KMS-11 (cell line): Measurements from ENCODE around the gene DNAJC4.
A peak's percentile ranks its signal among the peaks of the same experiment; 100 is the strongest.

Source experiments
- H2AFZ ChIP-seq: fragments of 200-600 bp; sonication (generic); 2 replicates; pipeline ENCODE4 v1.6.1; 2016; ENCODE audit warnings: antibody characterized with exemption, mixed run types, low read depth
- H3K27ac ChIP-seq: fragments of 200-600 bp; sonication (generic); 2 replicates; pipeline ENCODE4 v1.6.1; 2016; ENCODE audit warnings: mild to moderate bottlenecking, mixed run types
- H3K27me3 ChIP-seq: fragments of 200-600 bp; sonication (generic); 2 replicates; pipeline ENCODE4 v1.6.1; 2017; ENCODE audit warnings: mild to moderate bottlenecking, low read depth, mixed run types, moderate library complexity; ENCODE audit not compliant: insufficient read depth
- H3K36me3 ChIP-seq: fragments of 200-600 bp; sonication (generic); 2 replicates; pipeline ENCODE4 v1.6.1; 2017; ENCODE audit warnings: mild to moderate bottlenecking, mixed run types; ENCODE audit not compliant: insufficient read depth
- H3K4me1 ChIP-seq: fragments of 200-600 bp; sonication (generic); 2 replicates; pipeline ENCODE4 v1.6.1; 2016; ENCODE audit warnings: mild to moderate bottlenecking, low read depth, mixed run types; ENCODE audit not compliant: poor library complexity, severe bottlenecking
- H3K4me2 ChIP-seq: fragments of 200-600 bp; sonication (generic); 2 replicates; pipeline ENCODE4 v1.7.0; 2016; ENCODE audit warnings: mild to moderate bottlenecking, mixed run types
- H3K4me3 ChIP-seq: fragments of 200-600 bp; sonication (generic); IDR thresholded peaks from 2 replicates; pipeline ENCODE4 v1.6.1; 2017; ENCODE audit warnings: low read depth, low read length, mixed read lengths; ENCODE audit not compliant: insufficient read depth
- H3K79me2 ChIP-seq: fragments of 200-600 bp; sonication (generic); 2 replicates; pipeline ENCODE4 v1.6.1; 2016; ENCODE audit warnings: low read depth, mixed run types; ENCODE audit not compliant: insufficient read depth
- H3K9ac ChIP-seq: fragments of 200-600 bp; sonication (generic); 2 replicates; pipeline ENCODE4 v1.6.1; 2016; ENCODE audit warnings: mild to moderate bottlenecking, mixed run types
- H4K20me1 ChIP-seq: fragments of 200-600 bp; sonication (generic); 2 replicates; pipeline ENCODE4 v1.6.1; 2016; ENCODE audit warnings: mild to moderate bottlenecking, mixed run types; ENCODE audit not compliant: insufficient read depth
- TF ChIP-seq, protein P1 (sequence below): fragments of 200-600 bp; sonication (generic); conservative IDR thresholded peaks from 2 replicates; pipeline ENCODE4 v1.6.1; 2017; ENCODE audit warnings: low read depth, mild to moderate bottlenecking, antibody characterized with exemption, low read length, moderate library complexity, mixed read lengths

Gene DNAJC4, protein sequence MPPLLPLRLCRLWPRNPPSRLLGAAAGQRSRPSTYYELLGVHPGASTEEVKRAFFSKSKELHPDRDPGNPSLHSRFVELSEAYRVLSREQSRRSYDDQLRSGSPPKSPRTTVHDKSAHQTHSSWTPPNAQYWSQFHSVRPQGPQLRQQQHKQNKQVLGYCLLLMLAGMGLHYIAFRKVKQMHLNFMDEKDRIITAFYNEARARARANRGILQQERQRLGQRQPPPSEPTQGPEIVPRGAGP

DNA sequence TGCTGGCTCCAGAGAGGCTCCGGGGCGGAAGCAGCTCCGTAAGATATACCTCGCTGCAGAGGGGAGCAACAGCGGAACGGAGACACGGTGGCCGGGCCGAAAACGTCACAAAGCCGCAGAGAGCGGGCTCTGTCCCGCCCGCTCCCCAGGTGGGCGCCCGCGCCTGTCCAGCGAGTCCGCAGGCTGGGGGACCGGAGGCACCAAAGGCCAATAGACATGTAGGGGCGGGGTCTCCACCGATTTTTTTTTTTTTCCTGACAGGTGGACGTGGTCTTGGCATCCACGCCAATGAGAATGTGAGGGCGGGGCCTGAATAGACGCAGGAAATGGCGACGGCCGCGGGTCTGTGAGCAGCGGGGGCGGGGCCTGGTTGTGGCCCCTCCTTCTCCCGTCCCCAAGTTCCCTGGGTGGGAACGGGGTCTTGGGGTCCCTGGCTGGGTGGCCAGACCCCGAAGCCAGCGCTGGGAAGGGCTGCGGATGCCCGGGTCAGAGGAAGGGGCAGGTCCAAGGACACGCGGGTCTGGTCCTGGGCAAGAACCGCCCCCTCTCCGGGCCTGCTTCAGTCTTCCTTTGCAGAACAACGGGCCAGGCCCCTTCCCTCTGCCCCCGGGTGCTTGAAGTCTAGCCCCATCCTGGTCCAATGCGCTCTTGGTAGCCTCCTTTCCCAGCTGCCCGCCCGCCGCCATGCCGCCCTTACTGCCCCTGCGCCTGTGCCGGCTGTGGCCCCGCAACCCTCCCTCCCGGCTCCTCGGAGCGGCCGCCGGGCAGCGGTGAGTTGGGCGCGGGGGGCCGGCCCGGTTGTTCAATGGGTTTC is at the start of gene DNAJC4:
TSS of gene DNAJC4 (plus strand) at position 378 of the 814 bp plus-strand sequence. CDS start at position 685, 307 bp downstream.
- Histone ChIP-seq H3K79me2 (no peaks in the 10 kb centered on the region), H3K4me2 (peak within 1 kb of the TSS; percentile 76), H3K4me1 (peaks cover 32% of the 10 kb centered on the region), H3K27me3 (no peaks in the 10 kb centered on the region), H3K4me3 (no peak within 1 kb of the TSS), H3K9ac (peak within 1 kb of the TSS; percentile 38; the same call in 1 of the 2 replicates), H2AFZ (peak within 1 kb of the TSS; percentile 70), H4K20me1 (no peaks in the 10 kb centered on the region), H3K36me3 (no peaks in the 10 kb centered on the region), H3K27ac (peak within 1 kb of the TSS; percentile 8; the same call in 1 of the 2 replicates)
- TF ChIP-seq, protein P1, sequence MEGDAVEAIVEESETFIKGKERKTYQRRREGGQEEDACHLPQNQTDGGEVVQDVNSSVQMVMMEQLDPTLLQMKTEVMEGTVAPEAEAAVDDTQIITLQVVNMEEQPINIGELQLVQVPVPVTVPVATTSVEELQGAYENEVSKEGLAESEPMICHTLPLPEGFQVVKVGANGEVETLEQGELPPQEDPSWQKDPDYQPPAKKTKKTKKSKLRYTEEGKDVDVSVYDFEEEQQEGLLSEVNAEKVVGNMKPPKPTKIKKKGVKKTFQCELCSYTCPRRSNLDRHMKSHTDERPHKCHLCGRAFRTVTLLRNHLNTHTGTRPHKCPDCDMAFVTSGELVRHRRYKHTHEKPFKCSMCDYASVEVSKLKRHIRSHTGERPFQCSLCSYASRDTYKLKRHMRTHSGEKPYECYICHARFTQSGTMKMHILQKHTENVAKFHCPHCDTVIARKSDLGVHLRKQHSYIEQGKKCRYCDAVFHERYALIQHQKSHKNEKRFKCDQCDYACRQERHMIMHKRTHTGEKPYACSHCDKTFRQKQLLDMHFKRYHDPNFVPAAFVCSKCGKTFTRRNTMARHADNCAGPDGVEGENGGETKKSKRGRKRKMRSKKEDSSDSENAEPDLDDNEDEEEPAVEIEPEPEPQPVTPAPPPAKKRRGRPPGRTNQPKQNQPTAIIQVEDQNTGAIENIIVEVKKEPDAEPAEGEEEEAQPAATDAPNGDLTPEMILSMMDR, result no peak

DNA sequence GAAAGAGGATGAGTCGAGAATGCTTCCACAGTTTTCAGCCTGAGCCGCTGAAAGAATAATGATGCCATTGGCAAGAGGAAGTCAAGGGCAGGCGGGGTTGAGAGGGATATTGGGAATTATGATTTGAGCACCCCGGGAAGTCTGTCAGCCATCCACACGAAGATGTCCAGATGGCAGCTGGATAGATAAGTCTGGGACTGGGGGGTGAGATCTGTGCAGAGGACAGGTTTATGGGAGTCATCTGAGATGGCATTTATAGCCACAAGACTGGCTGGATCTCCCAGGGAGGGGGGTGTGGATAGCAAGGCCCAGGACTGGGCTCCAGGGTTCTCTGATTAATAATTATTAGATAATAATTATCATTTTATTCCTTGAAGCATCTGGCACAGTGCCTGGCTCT is 49.5 kb upstream of the DNAJC4 start:
- Histone ChIP-seq H4K20me1 (no peaks in the 10 kb centered on the region), H3K4me3 (no peak overlapping the region), H3K4me1 (peaks cover 36% of the 10 kb centered on the region), H3K4me2 (peak overlapping the region; percentile 47; the same call in 1 of the 2 replicates), H3K27me3 (no peaks in the 10 kb centered on the region), H3K27ac (peak overlapping the region; percentile 34; the same call in 1 of the 2 replicates), H2AFZ (no peak overlapping the region), H3K9ac (no peak overlapping the region), H3K36me3 (no peaks in the 10 kb centered on the region), H3K79me2 (peaks cover 27% of the 10 kb centered on the region; the same call in 1 of the 2 replicates)
- TF ChIP-seq, protein P1, result no peak

DNA sequence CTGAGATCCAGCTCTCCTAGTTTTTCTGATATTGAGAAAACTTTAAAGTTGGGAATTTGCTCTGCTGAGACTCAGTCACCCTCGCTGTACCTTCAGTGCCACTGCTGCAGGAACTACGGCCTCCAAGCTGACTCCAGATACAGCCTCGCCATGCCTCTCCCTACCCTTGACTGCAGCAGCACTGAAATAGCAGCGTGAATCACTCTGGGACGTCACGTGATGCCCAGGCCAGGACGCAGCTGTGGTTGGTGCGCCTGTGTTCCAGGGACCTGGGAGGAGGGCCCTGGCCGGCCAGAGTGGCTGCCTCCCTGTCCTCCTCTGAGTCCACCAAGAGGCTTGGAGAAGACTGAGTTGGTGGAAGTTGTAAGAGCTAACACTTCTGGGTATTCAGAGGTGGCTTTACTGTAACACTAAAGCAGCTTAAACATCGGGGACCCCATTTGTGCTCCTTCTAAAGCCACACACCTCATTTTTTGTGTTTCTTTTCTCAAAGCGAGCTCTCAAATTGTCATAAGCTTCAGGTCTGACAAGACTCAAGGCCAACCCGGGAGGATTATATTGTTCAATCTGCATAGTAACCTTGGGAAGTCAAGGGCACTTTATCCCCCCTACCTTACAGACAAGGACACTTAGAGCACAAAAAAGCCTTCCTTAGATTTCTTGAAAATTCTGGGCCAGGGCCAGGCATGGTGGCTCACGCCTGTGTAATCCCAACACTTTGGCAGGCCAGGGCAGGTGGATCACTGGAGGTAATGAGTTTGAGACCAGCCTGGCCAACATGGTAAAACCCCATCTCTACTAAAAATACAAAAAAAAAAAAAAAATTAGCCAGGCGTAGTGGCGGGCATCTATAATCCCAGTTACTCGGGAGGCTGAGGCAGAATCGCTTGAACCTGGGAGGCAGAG is 48.6 kb upstream of the DNAJC4 start:
- peaks cover 27% of the 10 kb centered on the region; the same call in 1 of the 2 replicates for H3K79me2 ChIP-seq
- H3K4me3 ChIP-seq, result no peak overlapping the region
- peaks cover 36% of the 10 kb centered on the region for H3K4me1 ChIP-seq
- no peak overlapping the region for H3K9ac ChIP-seq
- H3K27me3 ChIP-seq, result no peaks in the 10 kb centered on the region
- no peak overlapping the region; the same call in 1 of the 2 replicates for H2AFZ ChIP-seq
- no peaks in the 10 kb centered on the region for H3K36me3 ChIP-seq
- no peaks in the 10 kb centered on the region for H4K20me1 ChIP-seq
- TF ChIP-seq, protein P1, result no peak
- H3K4me2 ChIP-seq, result peak overlapping the region; percentile 47
- H3K27ac ChIP-seq, result peak overlapping the region; percentile 34

DNA sequence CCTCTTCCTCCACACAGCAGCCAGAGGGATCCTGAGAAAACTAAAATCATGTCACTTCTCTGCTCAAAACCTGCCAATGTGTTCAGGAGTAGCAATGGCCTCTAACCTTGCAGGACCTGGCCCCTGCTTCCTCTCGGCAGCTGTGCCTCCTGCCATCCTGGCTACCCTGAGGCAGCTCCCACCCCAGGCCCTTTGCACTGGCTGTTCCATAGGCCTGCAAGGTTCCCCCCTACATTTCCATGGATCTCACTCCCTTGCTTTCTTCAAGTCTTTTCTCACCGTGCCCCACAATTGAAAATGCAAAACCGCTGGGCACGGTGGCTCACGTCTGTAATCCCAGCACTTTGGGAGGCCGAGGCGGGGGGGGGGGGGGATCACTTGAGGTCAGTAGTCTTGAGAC is 46.5 kb upstream of the DNAJC4 start:
- Histone ChIP-seq H3K4me1 (peaks cover 36% of the 10 kb centered on the region), H3K27me3 (no peaks in the 10 kb centered on the region), H3K36me3 (peaks cover 8% of the 10 kb centered on the region; the same call in 1 of the 2 replicates), H3K27ac (peak overlapping the region; percentile 82; the same call in 1 of the 2 replicates), H4K20me1 (peaks cover 5% of the 10 kb centered on the region; the same call in 1 of the 2 replicates), H3K9ac (peak overlapping the region; percentile 78; the same call in 1 of the 2 replicates), H3K4me2 (peak overlapping the region; percentile 72), H2AFZ (no peak overlapping the region), H3K4me3 (no peak overlapping the region), H3K79me2 (peaks cover 27% of the 10 kb centered on the region; the same call in 1 of the 2 replicates)
- TF ChIP-seq, protein P1, result no peak
